Mesothelial cell of epicardium (in vitro differentiated cells): ENCODE results near the gene VPS52. TPM values are rescaled to one million over a fixed set of nuclear protein-coding genes. Genes with fewer than 3 reads are reported as not detected.
A peak's percentile ranks its signal among the peaks of the same experiment; 100 is the strongest.

ENCODE experiments used
- DNase-seq, 2 experiments: peaks; one replicate each; pipeline ENCODE4 v3.0.0; 2021; ENCODE audit warnings: low spot score in 2 of 2; ENCODE audit not compliant: unreplicated experiment in 2 of 2
- H3K27ac Mint-ChIP-seq: 2 replicates; pipeline ENCODE4 v1.8.0; 2021; ENCODE audit warnings: mixed read lengths
- H3K27me3 Mint-ChIP-seq: 2 replicates; pipeline ENCODE4 v1.8.0; 2021; ENCODE audit warnings: low read depth, mixed read lengths
- H3K36me3 Mint-ChIP-seq: 2 replicates; pipeline ENCODE4 v1.8.0; 2021; ENCODE audit warnings: mixed read lengths
- H3K4me1 Mint-ChIP-seq: 2 replicates; pipeline ENCODE4 v1.8.0; 2021; ENCODE audit warnings: mixed read lengths
- H3K4me3 Mint-ChIP-seq: 2 replicates; pipeline ENCODE4 v1.8.0; 2021; ENCODE audit warnings: mild to moderate bottlenecking, moderate library complexity, mixed read lengths
- H3K9me3 Mint-ChIP-seq: 2 replicates; pipeline ENCODE4 v1.8.0; 2021; ENCODE audit warnings: mixed read lengths
- total RNA-seq: library from RNA; stranded (reverse); gene quantifications from 3 replicates; pipeline ENCODE4 v1.2.1, GENCODE V29; 2021
- TF ChIP-seq, protein P1 (sequence below): fragments of 200-600 bp; sonication (generic); IDR thresholded peaks from one replicate; pipeline ENCODE4 v1.5.0; 2021; ENCODE audit warnings: antibody characterized with exemption; ENCODE audit not compliant: unreplicated experiment

Gene VPS52
- total RNA-seq, 1 donor from 2014 or later = 69.8 TPM

DNA sequence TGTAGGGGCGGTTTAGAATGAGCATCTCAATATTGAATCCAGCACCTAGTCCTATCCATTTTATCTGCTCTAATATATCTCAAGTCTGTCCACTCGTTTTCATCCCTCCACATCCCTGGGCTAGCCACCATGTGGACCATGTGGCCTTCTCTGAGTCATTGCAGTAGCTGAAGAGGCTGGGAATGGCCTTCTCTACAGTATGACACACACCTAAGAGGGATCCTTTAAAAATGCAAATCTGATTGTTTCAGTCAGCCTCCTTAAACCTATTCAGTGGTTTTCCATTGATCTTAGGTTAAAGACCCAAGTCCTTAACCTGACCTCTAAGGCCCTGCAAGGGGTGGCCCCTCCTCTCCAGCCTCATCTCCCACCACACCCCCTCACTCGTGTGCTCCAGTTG, 54.0 kb downstream of the VPS52 start:
- H3K9me3 Mint-ChIP-seq = peaks cover under 1% of the 10 kb centered on the region
- TF ChIP-seq, protein P1, sequence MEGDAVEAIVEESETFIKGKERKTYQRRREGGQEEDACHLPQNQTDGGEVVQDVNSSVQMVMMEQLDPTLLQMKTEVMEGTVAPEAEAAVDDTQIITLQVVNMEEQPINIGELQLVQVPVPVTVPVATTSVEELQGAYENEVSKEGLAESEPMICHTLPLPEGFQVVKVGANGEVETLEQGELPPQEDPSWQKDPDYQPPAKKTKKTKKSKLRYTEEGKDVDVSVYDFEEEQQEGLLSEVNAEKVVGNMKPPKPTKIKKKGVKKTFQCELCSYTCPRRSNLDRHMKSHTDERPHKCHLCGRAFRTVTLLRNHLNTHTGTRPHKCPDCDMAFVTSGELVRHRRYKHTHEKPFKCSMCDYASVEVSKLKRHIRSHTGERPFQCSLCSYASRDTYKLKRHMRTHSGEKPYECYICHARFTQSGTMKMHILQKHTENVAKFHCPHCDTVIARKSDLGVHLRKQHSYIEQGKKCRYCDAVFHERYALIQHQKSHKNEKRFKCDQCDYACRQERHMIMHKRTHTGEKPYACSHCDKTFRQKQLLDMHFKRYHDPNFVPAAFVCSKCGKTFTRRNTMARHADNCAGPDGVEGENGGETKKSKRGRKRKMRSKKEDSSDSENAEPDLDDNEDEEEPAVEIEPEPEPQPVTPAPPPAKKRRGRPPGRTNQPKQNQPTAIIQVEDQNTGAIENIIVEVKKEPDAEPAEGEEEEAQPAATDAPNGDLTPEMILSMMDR = no peak
- no peak overlapping the region for H3K4me3 Mint-ChIP-seq
- H3K27ac Mint-ChIP-seq = no peak overlapping the region
- H3K36me3 Mint-ChIP-seq = no peaks in the 10 kb centered on the region
- no peak for DNase-seq
- peaks cover 58% of the 10 kb centered on the region for H3K27me3 Mint-ChIP-seq
- peaks cover 19% of the 10 kb centered on the region for H3K4me1 Mint-ChIP-seq

DNA sequence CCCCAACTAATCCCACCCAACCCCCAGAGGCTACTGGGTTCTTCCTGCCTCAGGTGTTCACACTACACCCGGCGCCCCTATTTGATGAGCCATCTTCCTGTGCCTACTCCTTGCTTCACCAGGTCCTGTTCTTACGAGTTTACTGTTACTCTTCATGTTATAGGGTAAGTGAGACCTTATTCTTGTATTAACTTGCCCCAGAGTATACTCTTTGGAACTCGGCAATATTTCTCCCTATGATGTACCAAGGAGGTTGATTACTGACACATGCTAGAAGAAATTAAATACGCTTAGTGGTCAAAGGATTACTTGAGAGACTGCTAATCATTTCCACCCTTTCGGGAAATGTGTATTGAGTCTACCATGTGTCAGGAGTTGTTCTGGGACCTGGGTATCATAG, 54.4 kb downstream of the VPS52 start:
- TF ChIP-seq, protein P1 = no peak
- H3K4me1 Mint-ChIP-seq = peaks cover 21% of the 10 kb centered on the region
- no peak overlapping the region for H3K4me3 Mint-ChIP-seq
- no peaks in the 10 kb centered on the region for H3K36me3 Mint-ChIP-seq
- no peak for DNase-seq
- H3K27me3 Mint-ChIP-seq = peaks cover 56% of the 10 kb centered on the region
- H3K27ac Mint-ChIP-seq = no peak overlapping the region
- no peaks in the 10 kb centered on the region for H3K9me3 Mint-ChIP-seq

DNA sequence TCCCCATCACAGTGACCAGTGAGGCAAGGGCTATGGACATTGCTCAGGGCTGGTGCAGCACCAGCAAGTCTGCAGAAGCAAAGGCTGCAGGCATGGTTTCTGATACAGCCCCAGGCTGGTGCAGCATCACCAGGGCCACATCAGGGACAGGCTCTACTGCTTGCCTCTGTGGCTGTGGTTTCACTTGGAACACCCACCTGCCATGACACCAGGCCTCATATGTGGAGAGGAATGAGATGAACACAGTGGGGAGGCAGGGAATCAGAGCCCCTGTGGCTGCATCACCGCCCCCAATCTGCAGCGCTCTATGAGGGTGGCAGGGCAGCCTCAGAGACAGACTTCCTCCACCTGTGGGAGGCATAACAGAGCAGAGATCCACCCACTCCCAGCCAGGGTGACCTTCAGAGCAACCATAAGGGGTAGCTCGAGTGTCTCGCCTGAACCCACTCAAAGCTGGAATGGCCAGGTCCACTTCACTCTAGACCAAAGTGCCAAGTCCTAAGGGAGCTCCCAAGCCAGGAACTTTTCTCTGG, 55.5 kb downstream of the VPS52 start:
- Mint-ChIP-seq H3K27ac (no peak overlapping the region), H3K36me3 (no peaks in the 10 kb centered on the region), H3K4me1 (peaks cover 21% of the 10 kb centered on the region), H3K9me3 (no peaks in the 10 kb centered on the region), H3K27me3 (peaks cover 47% of the 10 kb centered on the region), H3K4me3 (no peak overlapping the region)
- TF ChIP-seq, protein P1 = no peak
- DNase-seq = no peak

DNA sequence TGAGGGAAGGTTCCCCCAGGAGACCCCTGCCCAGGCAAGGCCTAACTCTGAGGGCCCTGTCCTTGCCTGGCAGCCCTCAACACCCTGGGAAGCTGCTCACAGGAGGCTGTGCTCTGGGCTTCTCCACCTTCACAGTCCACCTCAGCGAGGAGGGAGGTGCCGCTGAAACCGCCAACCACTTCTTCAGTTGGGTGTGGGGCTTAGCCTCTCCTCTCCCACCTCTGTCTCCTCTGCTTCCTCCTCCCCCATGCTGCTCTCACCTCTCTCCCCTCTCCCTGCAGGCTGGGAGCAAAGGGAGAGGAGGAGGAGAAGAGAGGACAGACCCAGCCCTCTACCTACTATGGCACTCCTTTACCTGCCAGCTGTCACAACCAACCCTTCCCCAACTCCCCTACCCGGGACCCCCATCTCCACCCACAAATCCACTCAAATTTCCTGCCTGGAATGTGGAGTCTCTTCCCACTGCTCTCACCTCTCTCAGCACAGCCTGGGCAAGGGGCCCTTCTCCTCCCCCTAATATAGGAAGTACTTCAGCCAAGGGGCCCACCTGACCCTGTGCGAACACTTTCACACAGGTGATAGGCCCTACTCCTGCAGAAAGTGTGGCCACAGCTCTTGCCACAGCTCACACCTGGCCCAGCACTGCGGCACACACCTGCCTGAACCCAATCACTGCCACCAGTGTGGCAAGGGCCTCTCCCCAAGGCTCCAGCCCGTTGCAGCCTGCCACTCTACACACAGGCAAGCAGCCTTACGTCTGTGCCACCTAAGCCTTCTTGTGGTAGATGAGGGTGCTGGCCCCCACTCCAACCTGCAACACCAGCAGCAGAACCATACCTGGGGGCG, 56.2 kb downstream of the VPS52 start:
- no peak overlapping the region for H3K27ac Mint-ChIP-seq
- TF ChIP-seq, protein P1 = no peak
- H3K4me1 Mint-ChIP-seq = peaks cover 21% of the 10 kb centered on the region
- peaks cover 46% of the 10 kb centered on the region for H3K27me3 Mint-ChIP-seq
- no peaks in the 10 kb centered on the region for H3K9me3 Mint-ChIP-seq
- H3K36me3 Mint-ChIP-seq = peaks cover 2% of the 10 kb centered on the region
- H3K4me3 Mint-ChIP-seq = no peak overlapping the region
- DNase-seq = no peak

DNA sequence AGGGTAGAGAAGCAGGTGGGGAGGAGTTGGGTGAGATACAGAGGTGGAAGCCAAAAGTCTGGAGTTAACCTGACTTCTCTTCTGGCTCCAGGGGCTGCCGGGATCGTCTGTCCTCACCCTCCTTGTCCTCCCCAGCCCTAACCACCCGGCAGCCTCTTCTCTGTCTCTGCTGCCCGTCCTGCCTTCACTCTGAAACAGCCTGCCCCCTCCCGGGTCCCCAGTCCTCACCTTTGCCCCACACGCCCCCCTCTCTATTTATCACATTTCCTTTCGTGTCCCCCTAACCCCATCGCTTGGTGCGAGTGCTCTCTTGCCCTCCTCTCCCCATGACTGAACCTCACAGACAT, 57.7 kb downstream of the VPS52 start:
- Mint-ChIP-seq H3K9me3 (no peaks in the 10 kb centered on the region), H3K4me1 (peaks cover 27% of the 10 kb centered on the region), H3K36me3 (peaks cover 13% of the 10 kb centered on the region), H3K4me3 (peak overlapping the region; percentile 87), H3K27ac (no peak overlapping the region), H3K27me3 (peaks cover 43% of the 10 kb centered on the region)
- TF ChIP-seq, protein P1 = no peak
- no peak for DNase-seq
